CD4-positive, alpha-beta T cell treated with Interferon gamma for 1 hour (primary cell): Measurements from ENCODE around the gene HP.
"Not testable (repeated sequence)": the region's sequence is repeated elsewhere in the genome, so short reads cannot be mapped to it uniquely, and the experiment has no call there.

Experiments
- DNase-seq: peaks from one replicate; pipeline ENCODE4 v3.0.0-alpha.2; 2020

The HP gene

DNA sequence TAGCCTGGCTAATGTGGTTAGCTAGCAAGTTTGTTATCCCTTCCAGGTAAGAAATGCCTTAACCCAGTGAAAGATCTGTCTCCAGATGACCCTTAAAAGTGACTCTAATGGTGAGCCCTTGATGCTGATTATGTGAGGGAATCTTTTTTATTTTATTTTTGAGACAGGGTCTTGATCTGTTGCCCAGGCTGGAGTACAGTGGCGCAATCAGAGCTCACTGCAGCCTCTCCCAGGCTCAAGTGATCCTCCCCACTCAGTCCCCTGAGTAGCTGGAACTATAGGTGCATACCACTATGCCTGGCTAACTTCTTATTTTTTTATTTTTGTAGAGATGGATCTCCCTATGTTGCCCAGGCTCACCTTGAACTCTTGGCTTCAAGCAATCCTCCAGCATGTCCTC lies 10.8 kb upstream of the HP start:
- no peak for DNase-seq

- no peak for DNase-seq
Observed at GRCh38 chr16:72044296-72044695, 10.0 kb upstream of the HP start.

- no peak for DNase-seq
Observed at GRCh38 chr16:72044825-72045359, 9.4 kb upstream of the HP start.

GRCh38 chr16:72049110-72049509 lies 5.2 kb upstream of the HP start:
- no peak for DNase-seq

DNA sequence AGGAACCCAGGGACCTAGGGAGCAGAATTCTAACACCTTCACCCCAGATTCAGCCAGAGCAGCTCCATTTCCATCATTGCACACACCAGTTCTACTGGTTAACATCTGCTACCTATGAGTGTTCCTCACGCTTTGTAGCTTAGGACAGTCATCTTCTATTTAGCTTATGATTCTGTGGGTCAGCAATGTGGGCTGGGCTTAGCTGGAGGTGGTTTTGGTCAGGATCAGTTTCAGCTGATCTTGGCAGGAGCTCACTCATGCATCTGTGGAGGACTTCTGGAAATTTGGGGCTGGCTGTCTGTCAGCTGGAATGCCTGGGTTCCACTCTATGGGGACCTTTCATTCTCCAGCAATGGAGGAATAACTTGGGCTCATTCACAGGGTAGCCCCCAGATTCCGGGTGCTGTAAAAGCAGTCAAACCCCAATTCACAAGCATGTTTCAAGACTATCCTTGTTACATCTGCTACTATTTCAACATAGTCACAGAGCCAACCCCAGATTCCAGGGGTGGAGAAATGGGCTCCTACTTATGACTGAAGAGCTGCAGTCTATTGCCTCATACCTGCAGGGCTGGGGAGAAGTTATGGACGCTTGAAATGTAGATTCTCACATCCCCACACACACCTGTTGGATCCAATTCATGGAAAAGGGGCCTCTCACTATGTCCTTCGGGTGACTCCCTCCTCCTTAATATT lies 3.4 kb upstream of the HP start:
- no peak for DNase-seq

DNA sequence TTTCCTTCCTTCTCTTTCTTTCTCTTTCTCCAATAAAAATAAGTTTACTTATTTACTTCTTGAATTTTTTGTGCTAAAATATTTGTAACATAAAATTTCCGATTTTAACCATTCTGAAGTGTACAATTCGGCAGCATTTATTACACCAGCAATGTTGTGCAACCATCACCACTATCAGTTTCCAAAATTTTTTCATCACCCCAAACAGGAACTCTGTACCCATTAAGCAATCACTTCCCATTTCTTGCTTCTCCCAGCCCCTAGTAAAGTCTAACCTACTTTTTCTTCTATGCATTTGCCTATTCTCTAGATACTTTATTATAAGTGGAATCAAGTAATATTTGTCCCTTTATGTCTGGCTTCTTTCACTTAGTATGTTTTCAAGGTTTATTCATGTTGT lies 2.5 kb upstream of the HP start:
- no peak for DNase-seq

DNA sequence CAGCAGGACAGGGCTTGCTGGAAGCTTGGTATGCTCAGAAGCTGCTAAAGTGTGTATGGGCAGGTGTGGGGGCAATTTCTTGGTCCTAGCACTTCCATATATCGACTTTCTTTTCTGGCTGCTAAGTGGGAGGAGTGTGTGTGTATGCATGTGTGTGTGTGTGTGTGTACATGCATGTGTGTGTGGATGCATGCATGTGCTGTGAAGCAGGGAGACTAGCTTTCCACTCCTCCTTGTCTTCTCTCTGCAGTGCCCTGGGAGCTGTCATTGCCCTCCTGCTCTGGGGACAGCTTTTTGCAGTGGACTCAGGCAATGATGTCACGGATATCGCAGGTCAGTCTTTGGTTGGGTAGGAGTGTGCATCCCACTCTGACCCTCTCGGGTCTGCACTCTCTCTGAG lies 1.6 kb downstream of the HP start:
- DNase-seq, result no peak

DNA sequence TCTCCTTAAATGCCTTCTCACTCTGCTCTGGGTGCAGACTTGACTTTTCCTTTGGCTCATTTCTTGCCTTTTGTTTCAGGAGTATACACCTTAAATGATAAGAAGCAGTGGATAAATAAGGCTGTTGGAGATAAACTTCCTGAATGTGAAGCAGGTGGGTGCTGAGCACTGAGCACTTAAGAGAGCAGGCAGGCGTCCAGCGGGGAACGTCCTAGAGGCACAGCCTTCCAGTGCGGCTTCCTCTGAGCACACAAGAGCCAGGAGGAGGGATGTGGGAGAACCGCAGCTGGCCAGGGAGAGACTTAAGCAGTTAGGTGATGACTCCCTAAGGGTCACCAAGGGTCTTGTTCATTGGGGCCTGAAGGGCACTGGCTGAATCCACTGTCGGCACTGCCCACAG lies 3.0 kb downstream of the HP start:
- not testable (repeated sequence) for DNase-seq

GRCh38 chr16:72059060-72059459 lies 4.8 kb downstream of the HP start:
- DNase-seq, result not testable (repeated sequence)

DNA sequence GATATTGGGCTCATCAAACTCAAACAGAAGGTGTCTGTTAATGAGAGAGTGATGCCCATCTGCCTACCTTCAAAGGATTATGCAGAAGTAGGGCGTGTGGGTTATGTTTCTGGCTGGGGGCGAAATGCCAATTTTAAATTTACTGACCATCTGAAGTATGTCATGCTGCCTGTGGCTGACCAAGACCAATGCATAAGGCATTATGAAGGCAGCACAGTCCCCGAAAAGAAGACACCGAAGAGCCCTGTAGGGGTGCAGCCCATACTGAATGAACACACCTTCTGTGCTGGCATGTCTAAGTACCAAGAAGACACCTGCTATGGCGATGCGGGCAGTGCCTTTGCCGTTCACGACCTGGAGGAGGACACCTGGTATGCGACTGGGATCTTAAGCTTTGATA lies 6.1 kb downstream of the HP start:
- DNase-seq, result no peak

GRCh38 chr16:72061564-72061963 lies 7.3 kb downstream of the HP start:
- DNase-seq, result no peak

GRCh38 chr16:72064361-72064894 lies 10.1 kb downstream of the HP start:
- no peak for DNase-seq

- DNase-seq, result no peak
Observed at GRCh38 chr16:72066747-72067146, 12.4 kb downstream of the HP start.

GRCh38 chr16:72068930-72069329 lies 14.6 kb downstream of the HP start:
- DNase-seq, result no peak

DNA sequence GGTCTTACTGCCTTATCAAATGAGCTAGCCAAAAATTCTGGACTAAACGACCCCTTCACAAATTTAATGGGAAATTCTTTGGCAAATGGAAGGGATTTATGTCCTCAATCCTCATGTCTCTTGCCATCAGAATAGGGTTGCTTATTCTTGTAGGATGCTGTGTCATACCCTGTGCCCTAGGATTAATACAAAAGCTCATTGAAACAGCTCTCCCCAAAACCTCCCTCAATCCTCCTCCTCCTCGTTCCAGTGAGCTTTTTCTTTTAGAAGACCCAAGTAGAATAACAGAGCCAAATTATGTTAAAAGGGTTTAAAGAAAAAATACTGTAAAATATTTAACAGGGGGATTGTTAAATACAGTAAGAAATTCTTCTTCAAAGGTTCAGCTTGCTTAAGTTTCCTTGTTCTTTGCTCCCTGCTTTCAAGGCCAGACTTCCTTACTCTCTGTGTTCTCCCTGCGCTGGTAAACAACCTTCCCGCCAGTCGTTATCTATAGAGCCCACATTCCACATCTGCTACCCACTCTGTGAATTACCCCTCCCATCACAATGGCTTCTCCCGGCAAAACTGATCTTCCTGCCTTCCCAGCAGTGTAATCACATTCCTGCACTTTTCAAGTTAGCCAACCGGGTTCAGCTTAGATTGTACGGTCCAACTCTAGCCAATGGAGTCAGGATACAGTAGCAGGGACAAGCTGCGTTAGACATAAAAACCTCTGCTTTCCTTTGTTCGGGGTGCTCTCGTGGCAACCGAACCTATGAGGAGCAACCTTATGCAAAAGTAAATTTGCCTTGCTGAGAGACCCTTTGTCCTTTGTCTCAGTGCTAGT lies 18.4 kb downstream of the HP start:
- DNase-seq, result no peak

DNA sequence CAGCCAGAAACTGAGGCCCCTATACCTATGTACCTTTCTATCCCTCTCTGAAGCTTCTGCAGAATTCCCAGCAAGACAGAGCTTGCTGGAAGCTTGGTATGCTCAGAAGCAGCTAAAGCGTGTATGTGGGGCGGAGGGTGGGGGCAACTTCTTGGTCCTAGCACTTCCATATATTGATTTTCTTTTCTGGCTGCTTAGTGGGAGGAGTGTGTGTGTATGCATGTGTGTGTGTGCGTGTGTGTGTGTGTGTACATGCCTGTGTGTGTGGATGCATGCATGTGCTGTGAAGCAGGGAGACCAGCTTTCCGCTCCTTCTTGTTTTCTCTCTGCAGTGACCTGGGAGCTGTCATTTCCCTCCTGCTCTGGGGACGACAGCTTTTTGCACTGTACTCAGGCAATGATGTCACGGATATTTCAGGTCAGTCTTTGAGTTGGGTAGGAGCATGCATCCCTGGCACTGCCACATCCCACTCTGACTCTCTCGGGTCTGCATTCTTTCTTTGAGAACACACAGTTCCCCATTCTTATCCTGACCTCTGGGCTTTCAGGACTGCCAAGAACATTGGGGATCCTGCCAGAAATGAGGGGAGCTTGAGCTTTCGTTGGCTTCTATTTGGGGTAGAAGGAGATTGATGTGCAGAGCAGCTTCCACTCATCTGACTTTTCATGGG lies 19.4 kb downstream of the HP start:
- no peak for DNase-seq

DNA sequence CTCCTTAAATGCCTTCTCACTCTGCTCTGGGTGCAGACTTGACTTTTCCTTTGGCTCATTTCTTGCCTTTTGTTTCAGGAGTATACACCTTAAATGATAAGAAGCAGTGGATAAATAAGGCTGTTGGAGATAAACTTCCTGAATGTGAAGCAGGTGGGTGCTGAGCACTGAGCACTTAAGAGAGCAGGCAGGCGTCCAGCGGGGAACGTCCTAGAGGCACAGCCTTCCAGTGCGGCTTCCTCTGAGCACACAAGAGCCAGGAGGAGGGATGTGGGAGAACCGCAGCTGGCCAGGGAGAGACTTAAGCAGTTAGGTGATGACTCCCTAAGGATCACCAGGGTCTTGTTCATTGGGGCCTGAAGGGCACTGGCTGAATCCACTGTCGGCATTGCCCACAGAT lies 20.8 kb downstream of the HP start:
- DNase-seq, result not testable (repeated sequence)

GRCh38 chr16:72076991-72077706 lies 22.8 kb downstream of the HP start:
- DNase-seq, result not testable (repeated sequence)

DNA sequence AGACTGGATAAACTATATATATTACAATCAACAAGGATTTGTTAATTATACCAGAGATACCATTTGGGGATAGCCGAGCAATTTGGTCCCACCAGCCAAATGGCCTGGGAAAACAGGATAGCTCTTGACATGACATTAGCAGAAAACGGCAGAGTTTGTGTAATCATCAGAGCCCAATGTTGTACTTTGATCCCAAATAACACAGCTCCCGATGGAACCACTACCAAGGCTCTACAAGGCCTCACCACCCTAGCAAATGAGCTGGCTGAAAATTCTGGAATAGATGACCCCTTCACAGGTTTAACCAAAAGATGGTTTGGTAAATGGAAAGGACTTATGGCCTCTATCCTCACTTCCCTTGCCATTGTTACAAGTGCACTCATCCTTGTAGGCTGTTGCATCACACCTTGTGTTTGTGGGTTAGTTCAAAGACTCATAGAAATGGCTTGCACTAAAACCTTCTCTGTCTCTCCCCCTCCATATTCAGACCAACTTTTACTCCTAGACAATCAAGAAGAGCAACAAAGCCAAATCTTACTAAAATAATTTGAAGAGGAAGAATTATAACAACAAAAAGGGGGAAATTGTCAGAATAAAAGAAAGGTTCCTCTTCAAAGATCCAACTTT lies 29.6 kb downstream of the HP start:
- DNase-seq, result no peak

- no peak for DNase-seq
Observed at GRCh38 chr16:72084445-72084844, 30.1 kb downstream of the HP start.

- no peak for DNase-seq
Observed at GRCh38 chr16:72085002-72085401, 30.7 kb downstream of the HP start.

- DNase-seq, result no peak
Observed at GRCh38 chr16:72091217-72091616, 36.9 kb downstream of the HP start.
